ENCODE data around the gene CIROP. TPM values are rescaled to one million over a fixed set of nuclear protein-coding genes. Genes with fewer than 3 reads are reported as not detected.

The CIROP gene
- total RNA-seq, 1 experiment from 2014 or later = not detected

DNA sequence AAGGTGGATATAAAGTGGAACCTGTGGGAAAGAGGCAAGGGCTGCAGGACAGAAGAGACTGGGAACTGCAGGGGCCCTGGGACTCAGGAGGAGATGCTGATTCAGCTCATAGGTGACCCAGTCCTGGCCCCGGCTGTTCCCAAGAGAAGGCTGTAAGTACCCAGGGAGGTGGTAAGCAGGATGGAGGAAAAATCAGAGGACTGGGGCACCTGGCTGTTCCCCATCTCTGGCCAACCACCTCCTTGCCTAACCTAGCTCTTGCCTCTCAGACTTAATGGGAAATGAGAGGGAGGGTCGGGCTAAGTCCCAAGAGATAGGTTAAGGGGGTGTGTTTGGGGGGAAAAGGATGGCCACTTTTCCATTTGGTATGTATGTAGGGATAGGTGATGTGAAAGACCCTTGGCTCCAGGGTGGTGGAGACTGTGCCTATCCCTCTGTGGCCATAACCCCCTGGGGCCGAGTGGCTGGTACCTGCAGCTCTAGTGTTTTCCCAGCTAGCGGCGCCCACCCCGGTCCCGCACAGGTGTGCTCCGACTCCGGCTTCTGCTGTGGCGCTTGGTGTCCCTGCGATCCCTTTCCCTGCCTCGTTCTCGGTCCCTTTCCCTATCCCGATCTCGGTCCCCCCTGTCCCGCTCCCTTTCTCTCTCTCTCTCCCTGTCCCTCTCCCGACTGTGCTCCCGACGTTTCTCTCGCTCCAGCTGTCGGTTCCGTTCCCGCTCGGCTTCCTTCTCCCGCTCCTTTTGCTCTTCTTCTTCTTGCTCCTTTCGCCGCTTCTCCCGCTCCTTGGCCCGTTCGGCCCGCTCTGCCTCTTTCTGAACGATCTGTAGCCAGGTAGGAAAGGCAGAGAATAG is 45.9 kb downstream of the CIROP start:
- DNase-seq = no peak
- H3K4me3 Mint-ChIP-seq (ENCODE audit: unreplicated experiment) = no peak overlapping the region
- H3K4me1 ChIP-seq = peaks cover 23% of the 10 kb centered on the region
- H3K36me3 ChIP-seq (ENCODE audit: control insufficient read depth, insufficient read depth, low read length) = peaks cover 7% of the 10 kb centered on the region
- peaks cover 30% of the 10 kb centered on the region for H3K4me1 Mint-ChIP-seq (ENCODE audit: low read depth, unreplicated experiment)
- ChIA-PET CTCF (interaction anchor here (0.7 to 4.2 kb wide), 19 partner anchors 10 to 228 kb away, joined by 3 to 102 read pairs (median 6); partner anchors contain the start of genes ACIN1, AJUBA, C14orf119 and HAUS4), POLR2A (interaction anchor here (0.6 to 1.3 kb wide), 7 partner anchors 10 to 102 kb away, joined by 3 to 12 read pairs (median 5); partner anchors contain the start of genes AJUBA, C14orf119 and HAUS4)
- peak overlapping the region; percentile 3 for H3K27ac Mint-ChIP-seq (ENCODE audit: unreplicated experiment)
- TSS peak; percentile 72 for BruUV-seq (replicated peaks)
- H3K9me3 ChIP-seq = no peaks in the 10 kb centered on the region
- H3K9me3 Mint-ChIP-seq (ENCODE audit: unreplicated experiment) = no peaks in the 10 kb centered on the region
- H3K36me3 Mint-ChIP-seq (ENCODE audit: insufficient read depth, unreplicated experiment) = peaks cover 69% of the 10 kb centered on the region
- intact Hi-C loops (cut with micrococcal nuclease; ENCODE audit: unreplicated experiment) = loop anchor here (1.0 to 5.0 kb wide), 3 partner anchors 65 to 502 kb away; no protein-coding TSS in a partner anchor
- TF ChIP-seq, protein P1, sequence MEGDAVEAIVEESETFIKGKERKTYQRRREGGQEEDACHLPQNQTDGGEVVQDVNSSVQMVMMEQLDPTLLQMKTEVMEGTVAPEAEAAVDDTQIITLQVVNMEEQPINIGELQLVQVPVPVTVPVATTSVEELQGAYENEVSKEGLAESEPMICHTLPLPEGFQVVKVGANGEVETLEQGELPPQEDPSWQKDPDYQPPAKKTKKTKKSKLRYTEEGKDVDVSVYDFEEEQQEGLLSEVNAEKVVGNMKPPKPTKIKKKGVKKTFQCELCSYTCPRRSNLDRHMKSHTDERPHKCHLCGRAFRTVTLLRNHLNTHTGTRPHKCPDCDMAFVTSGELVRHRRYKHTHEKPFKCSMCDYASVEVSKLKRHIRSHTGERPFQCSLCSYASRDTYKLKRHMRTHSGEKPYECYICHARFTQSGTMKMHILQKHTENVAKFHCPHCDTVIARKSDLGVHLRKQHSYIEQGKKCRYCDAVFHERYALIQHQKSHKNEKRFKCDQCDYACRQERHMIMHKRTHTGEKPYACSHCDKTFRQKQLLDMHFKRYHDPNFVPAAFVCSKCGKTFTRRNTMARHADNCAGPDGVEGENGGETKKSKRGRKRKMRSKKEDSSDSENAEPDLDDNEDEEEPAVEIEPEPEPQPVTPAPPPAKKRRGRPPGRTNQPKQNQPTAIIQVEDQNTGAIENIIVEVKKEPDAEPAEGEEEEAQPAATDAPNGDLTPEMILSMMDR (IDR thresholded peaks at IDR 0.05; ENCODE audit: insufficient read depth in 1 of 2, low read depth in 1 of 2, low read length in 1 of 2, severe bottlenecking in 1 of 2, unreplicated experiment in 1 of 2) = no peak
- no peaks in the 10 kb centered on the region for H3K27me3 ChIP-seq (replicated peaks; ENCODE audit: control insufficient read depth, insufficient read depth, low read length)
- H3K4me3 ChIP-seq (ENCODE audit: low read depth, low read length) = no peak overlapping the region
- no peaks in the 10 kb centered on the region for H3K27me3 Mint-ChIP-seq (ENCODE audit: insufficient read depth, unreplicated experiment)

DNA sequence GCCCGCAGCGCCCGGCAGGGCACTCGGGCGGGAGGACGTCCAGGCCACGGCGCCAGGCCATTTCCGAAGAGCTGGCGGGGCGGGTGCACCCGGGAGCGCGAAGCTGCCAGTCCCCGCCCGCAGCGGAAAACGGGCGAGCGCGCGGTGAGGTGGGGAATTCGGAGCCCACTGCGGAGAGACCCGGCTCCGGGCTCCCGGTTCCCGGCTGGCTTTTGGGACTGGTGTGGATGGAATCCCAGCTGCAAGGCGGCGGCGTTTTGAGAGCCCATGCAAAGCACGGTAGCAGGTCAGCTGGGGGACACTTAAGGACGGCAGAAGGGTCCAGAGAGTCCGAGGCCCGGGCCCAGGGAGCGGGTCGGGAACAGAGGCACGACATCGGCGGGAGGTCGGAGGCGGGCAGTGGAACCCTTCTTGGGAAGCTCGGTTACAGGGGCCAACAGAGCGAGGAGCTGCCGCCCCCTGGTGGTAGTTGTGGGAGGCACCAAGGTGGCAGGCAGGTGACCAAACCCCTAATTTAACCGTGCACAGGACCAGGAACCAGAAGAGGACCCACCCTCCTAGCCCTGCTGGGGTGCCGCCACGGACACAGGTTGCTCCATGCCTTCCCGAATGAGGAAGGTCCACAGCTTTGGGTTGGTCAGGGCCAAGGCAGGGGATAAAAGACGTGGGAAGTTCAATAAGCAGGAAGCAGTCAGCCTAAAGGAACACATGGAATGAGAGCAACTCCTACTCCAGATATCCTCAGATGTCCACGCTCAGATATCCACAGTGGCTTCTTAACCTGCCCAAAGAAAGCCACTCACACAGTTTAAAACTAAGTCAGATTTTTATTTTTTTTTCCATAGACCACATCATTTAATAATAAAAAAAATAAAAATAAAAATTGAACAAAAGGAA is 46.8 kb downstream of the CIROP start:
- Histone ChIP-seq H3K36me3 (ENCODE audit: control insufficient read depth, insufficient read depth, low read length) (peaks cover 5% of the 10 kb centered on the region), H3K4me1 (peaks cover 18% of the 10 kb centered on the region), H3K9me3 (no peaks in the 10 kb centered on the region), H3K27me3 (replicated peaks; ENCODE audit: control insufficient read depth, insufficient read depth, low read length) (no peaks in the 10 kb centered on the region), H3K4me3 (ENCODE audit: low read depth, low read length) (peak overlapping the region; percentile 56)
- Mint-ChIP-seq H3K9me3 (ENCODE audit: unreplicated experiment) (no peaks in the 10 kb centered on the region), H3K4me3 (ENCODE audit: unreplicated experiment) (peak overlapping the region; percentile 85), H3K27me3 (ENCODE audit: insufficient read depth, unreplicated experiment) (no peaks in the 10 kb centered on the region), H3K36me3 (ENCODE audit: insufficient read depth, unreplicated experiment) (peaks cover 61% of the 10 kb centered on the region), H3K27ac (ENCODE audit: unreplicated experiment) (peak overlapping the region; percentile 68), H3K4me1 (ENCODE audit: low read depth, unreplicated experiment) (peaks cover 23% of the 10 kb centered on the region)
- intact Hi-C loops (cut with micrococcal nuclease; ENCODE audit: unreplicated experiment) = loop anchor here (1.0 to 5.0 kb wide), 4 partner anchors 64 to 501 kb away; partner anchors contain the start of gene PRMT5
- POLR2A ChIA-PET = interaction anchor here (0.6 to 1.3 kb wide), 10 partner anchors 11 to 101 kb away, joined by 3 to 12 read pairs (median 5); partner anchors contain the start of genes ACIN1, AJUBA, C14orf119 and HAUS4
- peak; percentile 91 to 94 for DNase-seq
- CTCF ChIA-PET = interaction anchor here (0.7 to 4.2 kb wide), 18 partner anchors 10 to 229 kb away, joined by 3 to 102 read pairs (median 6); partner anchors contain the start of genes ACIN1, AJUBA, C14orf119 and HAUS4
- TF ChIP-seq, protein P1 (IDR thresholded peaks at IDR 0.05; ENCODE audit: insufficient read depth in 1 of 2, low read depth in 1 of 2, low read length in 1 of 2, severe bottlenecking in 1 of 2, unreplicated experiment in 1 of 2) = peak; percentile 93 to 96
- BruUV-seq (replicated peaks) = TSS peak; percentile 19
